H7 (cell line): ENCODE measurements around the gene PTPRD. TPM values are rescaled to one million over a fixed set of nuclear protein-coding genes. Genes with fewer than 3 reads are reported as not detected.

ENCODE experiments used
- DNase-seq: peaks from one replicate; pipeline ENCODE4 v3.0.0; 2012
- H3K27me3 ChIP-seq: 2 replicates; pipeline ENCODE4 v1.6.0; 2011; ENCODE audit warnings: mild to moderate bottlenecking, low read length; ENCODE audit not compliant: control insufficient read depth, insufficient read depth
- H3K36me3 ChIP-seq: replicated peaks from 2 replicates; pipeline ENCODE4 v1.5.1; 2011; ENCODE audit warnings: low read length; ENCODE audit not compliant: control insufficient read depth, insufficient read depth
- H3K4me3 ChIP-seq: 2 replicates; pipeline ENCODE4 v1.5.1; 2011; ENCODE audit warnings: low read depth, mild to moderate bottlenecking, control low read depth, low read length, moderate library complexity; ENCODE audit not compliant: insufficient read depth
- total RNA-seq: library from RNA; depleted of rRNA; stranded (reverse); fragments of >200 nt; shearing (Covaris generic); gene quantifications from 2 replicates; pipeline ENCODE4 v1.2.3, GENCODE V29; 2014; rRNA removed

The PTPRD gene
- total RNA-seq, result 21.5 and 25.2 TPM in 2 replicates

GRCh38 chr9:10612641-10613398 is at the start of gene PTPRD:
PTPRD (minus strand) TSS chr9:10613002.
- no peaks in the 10 kb centered on the region for H3K36me3 ChIP-seq
- peak within 1 kb of the TSS; percentile 54 for H3K4me3 ChIP-seq
- H3K27me3 ChIP-seq, result peaks cover 33% of the 10 kb centered on the region
- peak; percentile 80 for DNase-seq

- DNase-seq, result no peak
- Histone ChIP-seq H3K4me3 (no peak overlapping the region), H3K36me3 (no peaks in the 10 kb centered on the region), H3K27me3 (no peaks in the 10 kb centered on the region)
Observed at GRCh38 chr9:10661994-10662393, 49.2 kb upstream of the PTPRD start.

GRCh38 chr9:10661376-10661775 is 48.6 kb upstream of the PTPRD start:
- Histone ChIP-seq H3K27me3 (no peaks in the 10 kb centered on the region), H3K4me3 (no peak overlapping the region), H3K36me3 (no peaks in the 10 kb centered on the region)
- no peak for DNase-seq

GRCh38 chr9:10651012-10651411 is 38.2 kb upstream of the PTPRD start:
- no peaks in the 10 kb centered on the region for H3K27me3 ChIP-seq
- no peak overlapping the region for H3K4me3 ChIP-seq
- no peak for DNase-seq
- no peaks in the 10 kb centered on the region for H3K36me3 ChIP-seq

GRCh38 chr9:10649076-10649475 is 36.3 kb upstream of the PTPRD start:
- Histone ChIP-seq H3K27me3 (no peaks in the 10 kb centered on the region), H3K4me3 (no peak overlapping the region), H3K36me3 (no peaks in the 10 kb centered on the region)
- DNase-seq, result no peak

GRCh38 chr9:10633785-10634184 is 21.0 kb upstream of the PTPRD start:
- DNase-seq, result no peak

GRCh38 chr9:10614196-10614800 is 1.5 kb upstream of the PTPRD start:
- H3K4me3 ChIP-seq, result no peak overlapping the region
- H3K36me3 ChIP-seq, result no peaks in the 10 kb centered on the region
- peaks cover 33% of the 10 kb centered on the region for H3K27me3 ChIP-seq
- DNase-seq, result no peak

More at GRCh38 chr9:10633785-10634184, 21.0 kb upstream of the PTPRD start:
- H3K27me3 ChIP-seq, result no peaks in the 10 kb centered on the region
- H3K36me3 ChIP-seq, result no peaks in the 10 kb centered on the region
- no peak overlapping the region for H3K4me3 ChIP-seq

GRCh38 chr9:10613419-10613818 is 617 bp upstream of the PTPRD start:
- peaks cover 33% of the 10 kb centered on the region for H3K27me3 ChIP-seq

GRCh38 chr9:10605388-10605787 is 7.4 kb downstream of the PTPRD start:
- no peaks in the 10 kb centered on the region for H3K27me3 ChIP-seq
- H3K4me3 ChIP-seq, result no peak overlapping the region
- DNase-seq, result no peak
- H3K36me3 ChIP-seq, result no peaks in the 10 kb centered on the region

More at GRCh38 chr9:10613419-10613818, 617 bp upstream of the PTPRD start:
- Histone ChIP-seq H3K4me3 (peak overlapping the region; percentile 54), H3K36me3 (no peaks in the 10 kb centered on the region)
- peak; percentile 27 for DNase-seq

GRCh38 chr9:10604927-10605326 is 7.9 kb downstream of the PTPRD start:
- no peaks in the 10 kb centered on the region for H3K36me3 ChIP-seq
- no peak for DNase-seq
- H3K27me3 ChIP-seq, result no peaks in the 10 kb centered on the region
- H3K4me3 ChIP-seq, result no peak overlapping the region

- no peak for DNase-seq
- H3K27me3 ChIP-seq, result no peaks in the 10 kb centered on the region; the same call in 1 of the 2 replicates
- H3K36me3 ChIP-seq, result no peaks in the 10 kb centered on the region
- no peak overlapping the region for H3K4me3 ChIP-seq
Observed at GRCh38 chr9:10597801-10598200, 15.0 kb downstream of the PTPRD start.

GRCh38 chr9:10594482-10594881 is 18.3 kb downstream of the PTPRD start:
- no peak for DNase-seq
- no peak overlapping the region for H3K4me3 ChIP-seq
- H3K27me3 ChIP-seq, result no peaks in the 10 kb centered on the region; the same call in 1 of the 2 replicates
- H3K36me3 ChIP-seq, result no peaks in the 10 kb centered on the region

GRCh38 chr9:10586407-10586806 is 26.4 kb downstream of the PTPRD start:
- H3K4me3 ChIP-seq, result no peak overlapping the region
- H3K36me3 ChIP-seq, result no peaks in the 10 kb centered on the region
- no peaks in the 10 kb centered on the region for H3K27me3 ChIP-seq
- no peak for DNase-seq

- Histone ChIP-seq H3K36me3 (no peaks in the 10 kb centered on the region), H3K4me3 (no peak overlapping the region)
- DNase-seq, result no peak
Observed at GRCh38 chr9:10571699-10572098, 41.1 kb downstream of the PTPRD start.

GRCh38 chr9:10566848-10567247 is 46.0 kb downstream of the PTPRD start:
- Histone ChIP-seq H3K4me3 (no peak overlapping the region), H3K36me3 (no peaks in the 10 kb centered on the region), H3K27me3 (no peaks in the 10 kb centered on the region)
- DNase-seq, result no peak

More at GRCh38 chr9:10571699-10572098, 41.1 kb downstream of the PTPRD start:
- H3K27me3 ChIP-seq, result no peaks in the 10 kb centered on the region
